CD14-positive monocyte (primary cell): ENCODE measurements around the gene MSI2. TPM values are rescaled to one million over a fixed set of nuclear protein-coding genes. Genes with fewer than 3 reads are reported as not detected.

Source experiments
- DNase-seq, 3 donors: peaks; one replicate each; pipeline ENCODE4 v3.0.0-alpha.2; 2011 to 2022
- H2AFZ ChIP-seq: 2 replicates; pipeline ENCODE4 v1.6.0; 2012; ENCODE audit warnings: mild to moderate bottlenecking, low read depth, low read length, inconsistent platforms; ENCODE audit not compliant: insufficient read depth, poor library complexity, severe bottlenecking
- H3K27ac ChIP-seq, 2 donors: 1 replicate in 1 of 2; 2 replicates in 1 of 2; pipeline ENCODE4 v1.5.1; 2012 to 2013; ENCODE audit warnings: low read length in 2 of 2, control low read depth in 1 of 2, inconsistent platforms in 1 of 2, low read depth in 1 of 2, mild to moderate bottlenecking in 1 of 2
- H3K27me3 ChIP-seq, 2 donors: one replicate each; pipeline versions ENCODE4 v1.6.0 to v1.6.1; 2011 to 2013; ENCODE audit warnings: low read length in 2 of 2; ENCODE audit not compliant: control insufficient read depth in 2 of 2, insufficient read depth in 2 of 2
- H3K36me3 ChIP-seq, 2 donors: replicated peaks in 1 of 2; 1 replicate in 1 of 2; 2 replicates in 1 of 2; pipeline versions ENCODE4 v1.5.1 to v1.6.1; 2012 to 2013; ENCODE audit warnings: low read length in 2 of 2, control low read depth in 1 of 2, inconsistent platforms in 1 of 2, mild to moderate bottlenecking in 1 of 2; ENCODE audit not compliant: insufficient read depth in 2 of 2, control insufficient read depth in 1 of 2
- H3K4me1 ChIP-seq, 2 donors: 1 replicate in 1 of 2; 2 replicates in 1 of 2; pipeline versions ENCODE4 v1.5.1 to v1.6.1; 2012 to 2013; ENCODE audit warnings: low read length in 2 of 2, control low read depth in 1 of 2, inconsistent platforms in 1 of 2, mild to moderate bottlenecking in 1 of 2, moderate library complexity in 1 of 2; ENCODE audit not compliant: insufficient read depth in 2 of 2, control insufficient read depth in 1 of 2
- H3K4me2 ChIP-seq: replicated peaks from 2 replicates; pipeline ENCODE3; 2012; ENCODE audit warnings: low read length, moderate library complexity, mild to moderate bottlenecking; ENCODE audit not compliant: poor library complexity, severe bottlenecking; ENCODE audit errors: extremely low read depth
- H3K4me3 ChIP-seq, 3 experiments: fragments of 200-600 bp in 1 of 3; sonication (generic) in 1 of 3; replicated peaks in 1 of 3; 1 replicate in 2 of 3; 2 replicates in 1 of 3; pipeline ENCODE4 v1.5.1; 2011 to 2013; ENCODE audit warnings: low read length in 3 of 3, mild to moderate bottlenecking in 3 of 3, control low read depth in 2 of 3, low read depth in 2 of 3, inconsistent platforms in 1 of 3, moderate library complexity in 1 of 3
- H3K79me2 ChIP-seq: 2 replicates; pipeline ENCODE4 v1.6.0; 2012; ENCODE audit warnings: mild to moderate bottlenecking, control low read depth, inconsistent platforms, low read length, moderate library complexity; ENCODE audit not compliant: insufficient read depth
- H3K9ac ChIP-seq: 2 replicates; pipeline ENCODE4 v1.6.0; 2017; ENCODE audit warnings: low read length, mild to moderate bottlenecking; ENCODE audit not compliant: insufficient read depth, poor library complexity, severe bottlenecking
- H3K9me3 ChIP-seq, 2 donors: replicated peaks in 1 of 2; 1 replicate in 1 of 2; 2 replicates in 1 of 2; pipeline versions ENCODE4 v1.5.1 to v1.6.1; 2012 to 2013; ENCODE audit warnings: low read length in 2 of 2, control low read depth in 1 of 2; ENCODE audit not compliant: control insufficient read depth in 1 of 2, insufficient read depth in 1 of 2
- H4K20me1 ChIP-seq: 2 replicates; pipeline ENCODE4 v1.6.0; 2012; ENCODE audit warnings: mild to moderate bottlenecking, low read length, control low read depth, moderate library complexity; ENCODE audit not compliant: insufficient read depth
- H3K27ac Mint-ChIP-seq, 7 donors: one replicate each; pipeline ENCODE4 v1.8.0; 2020; ENCODE audit warnings: mild to moderate bottlenecking in 7 of 7, mixed read lengths in 7 of 7, moderate library complexity in 6 of 7, inconsistent platforms in 2 of 7
- H3K27me3 Mint-ChIP-seq, 3 donors: one replicate each; pipeline ENCODE4 v1.8.0; 2021 to 2022; ENCODE audit warnings: low read depth in 3 of 3, mild to moderate bottlenecking in 3 of 3, mixed read lengths in 3 of 3, moderate library complexity in 3 of 3, inconsistent platforms in 1 of 3
- H3K36me3 Mint-ChIP-seq, 2 donors: one replicate each; pipeline ENCODE4 v1.8.0; 2020; ENCODE audit warnings: mixed read lengths in 2 of 2, inconsistent platforms in 1 of 2, mild to moderate bottlenecking in 1 of 2
- H3K4me1 Mint-ChIP-seq: one replicate; pipeline ENCODE4 v1.8.0; 2020; ENCODE audit warnings: mild to moderate bottlenecking, mixed read lengths
- H3K4me3 Mint-ChIP-seq, 2 donors: one replicate each; pipeline ENCODE4 v1.8.0; 2020; ENCODE audit warnings: mild to moderate bottlenecking in 2 of 2, mixed read lengths in 2 of 2, moderate library complexity in 1 of 2
- H3K9me3 Mint-ChIP-seq, 7 donors: one replicate each; pipeline ENCODE4 v1.8.0; 2020 to 2022; ENCODE audit warnings: mixed read lengths in 7 of 7, mild to moderate bottlenecking in 6 of 7, moderate library complexity in 6 of 7, inconsistent platforms in 2 of 7
- CTCF ChIP-seq: fragments of 200-600 bp; IDR thresholded peaks from one replicate; pipeline ENCODE4 v1.8.0; 2022; ENCODE audit warnings: antibody characterized with exemption, mild to moderate bottlenecking
- WGBS: methylation state at CpG from one replicate; pipeline ENCODE4 v1.1.5; 2013; ENCODE audit warnings: missing lambda C conversion rate; ENCODE audit not compliant: insufficient coverage; 5-methylcytosine and 5-hydroxymethylcytosine counted together
- intact Hi-C, 2 donors: fragments of 100-400 bp; cut with micrococcal nuclease; formaldehyde crosslinking; loops; one replicate each; pipeline versions ENCODE4 v1.15.0 to v1.15.1; 2023
- polyA plus RNA-seq, 3 donors: library from polyadenylated mRNA; depleted of rRNA in 1 of 3; unstranded in 2 of 3; stranded (reverse) in 1 of 3; fragments of 300-500 nt in 2 of 3; fragments of >200 nt in 1 of 3; fragmentation: Illumina TruSeq in 2 of 3; gene quantifications; 1 replicate in 2 of 3; 2 replicates in 1 of 3; pipeline ENCODE4 v1.2.3, GENCODE V29; 2012 to 2021

MSI2 gene
- polyA plus RNA-seq, 3 donors: 0.20 to 6.6 (median 0.37) TPM

DNA sequence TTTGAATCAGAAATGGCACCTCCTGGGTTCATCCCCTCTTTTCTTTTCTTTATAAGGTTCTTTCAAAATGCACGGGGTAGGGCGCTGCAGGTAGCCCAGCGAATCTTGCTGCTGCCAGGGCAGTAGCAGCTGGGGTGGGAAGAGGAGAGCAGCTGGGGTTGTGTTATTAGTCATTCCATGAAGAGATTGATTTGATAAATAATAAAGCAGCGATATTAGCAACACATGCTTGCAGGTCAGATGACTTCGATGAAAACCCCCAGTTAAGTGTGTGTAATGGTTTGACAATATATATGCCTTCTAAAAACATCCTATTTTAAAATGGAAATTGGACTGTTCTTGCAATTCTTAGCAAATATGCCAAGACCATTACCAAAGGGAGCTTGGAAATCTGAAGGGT is 288.1 kb downstream of the MSI2 start:
- intact Hi-C loops: no loop called here
- WGBS: 100% methylated on average over 3 of the region's 5 CpGs
- H3K4me1 Mint-ChIP-seq: peaks cover 13% of the 10 kb centered on the region
- DNase-seq: no peak
- Histone ChIP-seq H3K9me3 (no peaks in the 10 kb centered on the region), H3K79me2 (no peaks in the 10 kb centered on the region), H4K20me1 (no peaks in the 10 kb centered on the region), H3K27me3 (no peaks in the 10 kb centered on the region), H3K9ac (no peak overlapping the region), H2AFZ (no peak overlapping the region), H3K36me3 (no peaks in the 10 kb centered on the region), H3K4me2 (no peak overlapping the region), H3K4me1 (peaks cover 5 to 11% of the 10 kb centered on the region in 2 donors), H3K4me3 (no peak overlapping the region), H3K27ac (no peak overlapping the region)
- H3K9me3 Mint-ChIP-seq: peaks cover 0 to 4% (median 0%) of the 10 kb centered on the region in 7 donors
- no peak for TF ChIP-seq CTCF
- peaks cover 0 to 3% of the 10 kb centered on the region in 2 donors for H3K36me3 Mint-ChIP-seq
- no peak overlapping the region for H3K27ac Mint-ChIP-seq
- H3K4me3 Mint-ChIP-seq: no peak overlapping the region
- H3K27me3 Mint-ChIP-seq: peaks cover 0 to 2% (median 2%) of the 10 kb centered on the region in 3 donors

- Histone ChIP-seq H3K9me3 (no peaks in the 10 kb centered on the region), H3K9ac (no peak overlapping the region), H3K36me3 (no peaks in the 10 kb centered on the region), H3K27me3 (no peaks in the 10 kb centered on the region), H3K79me2 (no peaks in the 10 kb centered on the region), H4K20me1 (no peaks in the 10 kb centered on the region), H3K27ac (no peak overlapping the region), H3K4me1 (peaks cover 5 to 11% of the 10 kb centered on the region in 2 donors), H3K4me2 (no peak overlapping the region), H2AFZ (no peak overlapping the region), H3K4me3 (no peak overlapping the region)
- Mint-ChIP-seq H3K4me3 (no peak overlapping the region), H3K4me1 (peaks cover 13% of the 10 kb centered on the region), H3K27me3 (peaks cover 0 to 2% (median 2%) of the 10 kb centered on the region in 3 donors), H3K27ac (no peak overlapping the region), H3K36me3 (peaks cover 0 to 3% of the 10 kb centered on the region in 2 donors), H3K9me3 (peaks cover 0 to 4% (median 0%) of the 10 kb centered on the region in 7 donors)
- no peak for DNase-seq
- TF ChIP-seq CTCF: no peak
- 88% methylated on average over 3 of the region's 7 CpGs for WGBS
- intact Hi-C loops: no loop called here
These were observed 288.6 kb downstream of the MSI2 start for GRCh38 chr17:57544834-57545463.
